ENCODE data around the gene ADGRG3.

Gene ADGRG3

GRCh38 chr16:57660715-57661463 lies 7.2 kb upstream of the ADGRG3 start:
- Histone ChIP-seq H2AFZ (ENCODE audit: low read depth, low read length) (no peak overlapping the region), H4K91ac (ENCODE audit: low read length) (no peak overlapping the region), H3K27ac (ENCODE audit: low read length, poor library complexity, severe bottlenecking) (no peak overlapping the region), H3K23ac (ENCODE audit: low read length in 2 of 2) (no peak overlapping the region), H3K36me3 (ENCODE audit: control insufficient read depth in 1 of 2, insufficient read depth in 2 of 2, low read depth in 1 of 2, low read length in 2 of 2) (peaks cover 25 to 87% of the 10 kb centered on the region in 2 experiments), H2BK12ac (ENCODE audit: low read length in 2 of 2) (no peak overlapping the region), H2BK120ac (ENCODE audit: low read depth, low read length) (no peak overlapping the region), H3K9me3 (ENCODE audit: control insufficient read depth, low read length) (no peaks in the 10 kb centered on the region), H3K9ac (ENCODE audit: low read length) (no peak overlapping the region), H3K79me1 (replicated peaks; ENCODE audit: low read length, poor library complexity, severe bottlenecking) (no peaks in the 10 kb centered on the region), H2BK5ac (ENCODE audit: low read depth, low read length, poor library complexity, severe bottlenecking) (no peak overlapping the region), H3K4me3 (ENCODE audit: insufficient read depth in 1 of 2, low read depth in 1 of 2, low read length in 2 of 2) (no peak overlapping the region), H2BK15ac (ENCODE audit: low read depth, poor library complexity, severe bottlenecking) (no peak overlapping the region), H3K4ac (ENCODE audit: low read depth in 1 of 2, low read length in 2 of 2) (no peak overlapping the region), H4K8ac (ENCODE audit: low read length) (no peak overlapping the region), H3K27me3 (ENCODE audit: control insufficient read depth in 1 of 2, insufficient read depth in 1 of 2, low read length in 2 of 2) (no peaks in the 10 kb centered on the region), H3K4me2 (ENCODE audit: low read length, poor library complexity, severe bottlenecking) (no peak overlapping the region), H3K14ac (ENCODE audit: low read length in 2 of 2) (no peak overlapping the region), H3K4me1 (ENCODE audit: control insufficient read depth, insufficient read depth, low read depth, low read length) (peaks cover 7% of the 10 kb centered on the region), H3K18ac (ENCODE audit: low read depth in 1 of 2, low read length in 2 of 2) (no peak overlapping the region), H2AK5ac (ENCODE audit: low read length, severe bottlenecking) (no peak overlapping the region)
- no peak for DNase-seq
- WGBS, result 89% methylated on average over 10 of the region's 11 CpGs

GRCh38 chr16:57661510-57661909 lies 6.6 kb upstream of the ADGRG3 start:
- Histone ChIP-seq H4K91ac (ENCODE audit: low read length) (no peak overlapping the region), H3K36me3 (ENCODE audit: control insufficient read depth in 1 of 2, insufficient read depth in 2 of 2, low read depth in 1 of 2, low read length in 2 of 2) (peaks cover 25 to 86% of the 10 kb centered on the region in 2 experiments), H3K27ac (ENCODE audit: low read length, poor library complexity, severe bottlenecking) (no peak overlapping the region), H2BK15ac (ENCODE audit: low read depth, poor library complexity, severe bottlenecking) (no peak overlapping the region), H3K23ac (ENCODE audit: low read length in 2 of 2) (no peak overlapping the region), H4K8ac (ENCODE audit: low read length) (no peak overlapping the region), H3K9me3 (ENCODE audit: control insufficient read depth, low read length) (no peaks in the 10 kb centered on the region), H3K27me3 (ENCODE audit: control insufficient read depth in 1 of 2, insufficient read depth in 1 of 2, low read length in 2 of 2) (no peaks in the 10 kb centered on the region), H2BK12ac (ENCODE audit: low read length in 2 of 2) (peak overlapping the region in 1 of 2 experiments; percentile 6), H3K4me1 (ENCODE audit: control insufficient read depth, insufficient read depth, low read depth, low read length) (peaks cover 7% of the 10 kb centered on the region), H3K79me1 (replicated peaks; ENCODE audit: low read length, poor library complexity, severe bottlenecking) (no peaks in the 10 kb centered on the region), H2BK5ac (ENCODE audit: low read depth, low read length, poor library complexity, severe bottlenecking) (no peak overlapping the region), H3K18ac (ENCODE audit: low read depth in 1 of 2, low read length in 2 of 2) (no peak overlapping the region), H3K9ac (ENCODE audit: low read length) (no peak overlapping the region), H2BK120ac (ENCODE audit: low read depth, low read length) (no peak overlapping the region), H3K4me2 (ENCODE audit: low read length, poor library complexity, severe bottlenecking) (no peak overlapping the region), H3K14ac (ENCODE audit: low read length in 2 of 2) (no peak overlapping the region), H3K4me3 (ENCODE audit: insufficient read depth in 1 of 2, low read depth in 1 of 2, low read length in 2 of 2) (no peak overlapping the region), H2AFZ (ENCODE audit: low read depth, low read length) (no peak overlapping the region), H2AK5ac (ENCODE audit: low read length, severe bottlenecking) (no peak overlapping the region), H3K4ac (ENCODE audit: low read depth in 1 of 2, low read length in 2 of 2) (no peak overlapping the region)
- no peak for DNase-seq
- 77% methylated on average over 7 of the region's 7 CpGs for WGBS

- Histone ChIP-seq H3K79me1 (replicated peaks; ENCODE audit: low read length, poor library complexity, severe bottlenecking) (no peaks in the 10 kb centered on the region), H2BK120ac (ENCODE audit: low read depth, low read length) (no peak overlapping the region), H4K91ac (ENCODE audit: low read length) (no peak overlapping the region), H3K4me2 (ENCODE audit: low read length, poor library complexity, severe bottlenecking) (no peak overlapping the region), H3K14ac (ENCODE audit: low read length in 2 of 2) (no peak overlapping the region), H2BK12ac (ENCODE audit: low read length in 2 of 2) (no peak overlapping the region), H4K8ac (ENCODE audit: low read length) (no peak overlapping the region), H2AK5ac (ENCODE audit: low read length, severe bottlenecking) (no peak overlapping the region), H3K9me3 (ENCODE audit: control insufficient read depth, low read length) (no peaks in the 10 kb centered on the region), H2AFZ (ENCODE audit: low read depth, low read length) (no peak overlapping the region), H3K27me3 (ENCODE audit: control insufficient read depth in 1 of 2, insufficient read depth in 1 of 2, low read length in 2 of 2) (no peaks in the 10 kb centered on the region), H3K23ac (ENCODE audit: low read length in 2 of 2) (no peak overlapping the region), H3K9ac (ENCODE audit: low read length) (no peak overlapping the region), H2BK5ac (ENCODE audit: low read depth, low read length, poor library complexity, severe bottlenecking) (no peak overlapping the region), H3K36me3 (ENCODE audit: control insufficient read depth in 1 of 2, insufficient read depth in 2 of 2, low read depth in 1 of 2, low read length in 2 of 2) (peaks cover 23 to 81% of the 10 kb centered on the region in 2 experiments), H3K4me3 (ENCODE audit: insufficient read depth in 1 of 2, low read depth in 1 of 2, low read length in 2 of 2) (no peak overlapping the region), H3K4me1 (ENCODE audit: control insufficient read depth, insufficient read depth, low read depth, low read length) (peaks cover 14% of the 10 kb centered on the region), H3K4ac (ENCODE audit: low read depth in 1 of 2, low read length in 2 of 2) (no peak overlapping the region), H2BK15ac (ENCODE audit: low read depth, poor library complexity, severe bottlenecking) (no peak overlapping the region), H3K18ac (ENCODE audit: low read depth in 1 of 2, low read length in 2 of 2) (no peak overlapping the region), H3K27ac (ENCODE audit: low read length, poor library complexity, severe bottlenecking) (no peak overlapping the region)
- WGBS, result 86% methylated on average over 20 of the region's 20 CpGs
- DNase-seq, result no peak
Observed at GRCh38 chr16:57661936-57662906, 5.9 kb upstream of the ADGRG3 start.

GRCh38 chr16:57663436-57663835 lies 4.7 kb upstream of the ADGRG3 start:
- no peak overlapping the region for H3K4me3 ChIP-seq (ENCODE audit: insufficient read depth in 1 of 2, low read depth in 1 of 2, low read length in 2 of 2)
- WGBS, result 87% methylated on average over 21 of the region's 21 CpGs

More at GRCh38 chr16:57663436-57663835, 4.7 kb upstream of the ADGRG3 start:
- Histone ChIP-seq H2BK12ac (ENCODE audit: low read length in 2 of 2) (no peak overlapping the region), H3K27ac (ENCODE audit: low read length, poor library complexity, severe bottlenecking) (no peak overlapping the region), H3K18ac (ENCODE audit: low read depth in 1 of 2, low read length in 2 of 2) (no peak overlapping the region), H3K4ac (ENCODE audit: low read depth in 1 of 2, low read length in 2 of 2) (no peak overlapping the region), H3K9ac (ENCODE audit: low read length) (no peak overlapping the region), H2BK120ac (ENCODE audit: low read depth, low read length) (no peak overlapping the region), H2AK5ac (ENCODE audit: low read length, severe bottlenecking) (no peak overlapping the region), H3K9me3 (ENCODE audit: control insufficient read depth, low read length) (no peaks in the 10 kb centered on the region), H3K4me2 (ENCODE audit: low read length, poor library complexity, severe bottlenecking) (no peak overlapping the region), H3K79me1 (replicated peaks; ENCODE audit: low read length, poor library complexity, severe bottlenecking) (no peaks in the 10 kb centered on the region), H4K91ac (ENCODE audit: low read length) (no peak overlapping the region), H2BK15ac (ENCODE audit: low read depth, poor library complexity, severe bottlenecking) (no peak overlapping the region), H2AFZ (ENCODE audit: low read depth, low read length) (no peak overlapping the region), H3K27me3 (ENCODE audit: control insufficient read depth in 1 of 2, insufficient read depth in 1 of 2, low read length in 2 of 2) (no peaks in the 10 kb centered on the region), H3K14ac (ENCODE audit: low read length in 2 of 2) (no peak overlapping the region), H4K8ac (ENCODE audit: low read length) (no peak overlapping the region), H3K4me1 (ENCODE audit: control insufficient read depth, insufficient read depth, low read depth, low read length) (peaks cover 19% of the 10 kb centered on the region), H2BK5ac (ENCODE audit: low read depth, low read length, poor library complexity, severe bottlenecking) (no peak overlapping the region), H3K36me3 (ENCODE audit: control insufficient read depth in 1 of 2, insufficient read depth in 2 of 2, low read depth in 1 of 2, low read length in 2 of 2) (peaks cover 17 to 74% of the 10 kb centered on the region in 2 experiments), H3K23ac (ENCODE audit: low read length in 2 of 2) (no peak overlapping the region)
- no peak for DNase-seq
